Activated CD4-positive, alpha-beta T cell treated with anti-CD3 and anti-CD28 coated beads for 1 hour (primary cell): Measurements from ENCODE around the gene GALNT2.

Experiments used
- DNase-seq: peaks from one replicate; pipeline ENCODE4 v3.0.0-alpha.2; 2020

Gene GALNT2

GRCh38 chr1:230170622-230171021 is 103.6 kb downstream of the GALNT2 start:
- DNase-seq: no peak

- DNase-seq: no peak
Observed at GRCh38 chr1:230171356-230172015, 104.4 kb downstream of the GALNT2 start.

- no peak for DNase-seq
Observed at GRCh38 chr1:230172016-230172537, 105.0 kb downstream of the GALNT2 start.

- DNase-seq: no peak
Observed at GRCh38 chr1:230173187-230173975, 106.3 kb downstream of the GALNT2 start.

- DNase-seq: no peak
Observed at GRCh38 chr1:230174041-230174440, 107.0 kb downstream of the GALNT2 start.

GRCh38 chr1:230174471-230175162 is 107.6 kb downstream of the GALNT2 start:
- DNase-seq: no peak

- DNase-seq: no peak
Observed at GRCh38 chr1:230175163-230175747, 108.2 kb downstream of the GALNT2 start.

- no peak for DNase-seq
Observed at GRCh38 chr1:230175839-230176238, 108.8 kb downstream of the GALNT2 start.

GRCh38 chr1:230176326-230176725 is 109.3 kb downstream of the GALNT2 start:
- DNase-seq: no peak

GRCh38 chr1:230176871-230177411 is 109.9 kb downstream of the GALNT2 start:
- DNase-seq: no peak

GRCh38 chr1:230179249-230179648 is 112.2 kb downstream of the GALNT2 start:
- DNase-seq: no peak

- no peak for DNase-seq
Observed at GRCh38 chr1:230185076-230186001, 118.3 kb downstream of the GALNT2 start.

GRCh38 chr1:230186003-230186863 is 119.2 kb downstream of the GALNT2 start:
- no peak for DNase-seq

GRCh38 chr1:230186874-230187273 is 119.8 kb downstream of the GALNT2 start:
- no peak for DNase-seq

- DNase-seq: no peak
Observed at GRCh38 chr1:230187290-230187689, 120.3 kb downstream of the GALNT2 start.

GRCh38 chr1:230188826-230189225 is 121.8 kb downstream of the GALNT2 start:
- no peak for DNase-seq

GRCh38 chr1:230189341-230189740 is 122.3 kb downstream of the GALNT2 start:
- DNase-seq: no peak

GRCh38 chr1:230189824-230190223 is 122.8 kb downstream of the GALNT2 start:
- DNase-seq: no peak

GRCh38 chr1:230191079-230191804 is 124.2 kb downstream of the GALNT2 start:
- no peak for DNase-seq

GRCh38 chr1:230191855-230192254 is 124.8 kb downstream of the GALNT2 start:
- no peak for DNase-seq
